Eye (tissue), 1 donor: Measurements from ENCODE around the gene RTP1.

Experiments used
- DNase-seq: peaks from one replicate; pipeline ENCODE4 v3.0.0-alpha.2; 2015

Gene RTP1

DNA sequence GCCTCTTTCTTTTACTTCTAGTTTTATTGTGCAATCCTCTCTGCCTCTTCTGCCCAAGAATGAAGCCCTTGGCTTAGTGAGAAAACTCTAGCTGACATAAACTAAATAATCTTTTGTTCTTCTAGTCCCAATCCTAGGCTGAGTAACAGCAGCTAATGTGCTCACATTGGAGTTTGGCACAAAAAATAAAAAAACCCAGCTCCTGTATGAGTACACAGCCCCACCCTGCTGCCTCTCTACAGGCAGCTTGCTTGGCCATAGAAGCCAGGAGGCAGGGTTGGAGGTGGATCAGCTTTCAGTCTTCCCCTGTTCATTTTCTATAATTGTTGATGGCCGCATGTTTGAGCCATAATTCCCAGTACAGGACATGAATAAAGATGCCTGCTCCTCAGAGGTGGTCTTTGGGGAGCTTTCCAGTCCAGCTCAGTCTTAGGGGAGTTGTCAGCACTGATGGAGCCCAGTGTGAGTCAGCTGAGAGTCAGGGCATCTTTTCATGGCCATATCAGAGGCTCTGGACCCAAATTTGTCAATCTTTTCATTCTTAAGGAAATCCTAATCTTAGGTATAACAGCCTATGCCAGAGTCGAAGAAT is 46.7 kb downstream of the RTP1 start:
- no peak for DNase-seq

DNA sequence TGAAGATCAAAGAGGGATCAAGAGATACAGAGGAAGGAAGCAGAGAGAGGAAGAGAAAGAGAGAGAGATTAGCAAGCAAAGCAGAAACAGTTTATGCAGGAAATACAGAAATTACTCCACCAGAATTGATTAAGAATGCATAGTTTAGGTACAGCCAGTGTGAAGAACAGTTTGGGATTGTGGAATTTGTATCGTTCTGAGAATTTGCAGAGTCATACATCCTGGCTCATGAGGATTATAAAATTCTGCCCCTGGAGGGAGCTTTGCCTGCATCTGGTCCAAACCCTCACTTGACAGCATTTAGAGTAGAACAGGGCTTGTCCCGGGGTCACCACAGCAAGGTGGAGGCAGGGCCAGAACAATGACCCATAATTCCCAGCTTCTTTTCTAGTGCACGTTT is 50.1 kb downstream of the RTP1 start:
- no peak for DNase-seq
